HG03460 (cell line): ENCODE results near the gene GTF3C6.
"Not testable (repeated sequence)": the region's sequence is repeated elsewhere in the genome, so short reads cannot be mapped to it uniquely, and the experiment has no call there.

ENCODE experiments used
- ATAC-seq: cut with Tn5 transposase; IDR thresholded peaks from one replicate; pipeline ENCODE4 v1.9.1; 2021; ENCODE audit not compliant: unreplicated experiment

The GTF3C6 gene

GRCh38 chr6:110979565-110980101, 21.1 kb downstream of the GTF3C6 start:
- ATAC-seq: no peak

DNA sequence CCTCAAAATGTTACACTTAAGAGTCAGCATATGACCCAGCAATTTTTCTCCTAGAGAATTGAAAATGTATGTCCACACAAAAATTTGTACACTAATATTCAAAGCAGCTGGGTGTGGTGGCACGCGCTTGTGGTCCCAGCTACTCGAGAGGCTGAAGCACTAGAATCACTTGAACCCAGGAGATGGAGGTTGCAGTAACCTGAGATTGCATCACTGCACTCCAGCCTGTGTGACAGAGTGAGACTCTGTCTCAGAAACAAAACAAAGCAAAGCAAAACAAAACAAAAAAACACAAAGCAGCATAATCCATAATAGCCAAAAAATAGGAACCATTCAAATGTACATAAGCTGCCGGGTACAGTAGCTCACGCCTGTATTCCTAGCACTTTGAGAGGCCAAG, 21.7 kb downstream of the GTF3C6 start:
- ATAC-seq: no peak

GRCh38 chr6:110980648-110981047, 22.1 kb downstream of the GTF3C6 start:
- no peak for ATAC-seq

DNA sequence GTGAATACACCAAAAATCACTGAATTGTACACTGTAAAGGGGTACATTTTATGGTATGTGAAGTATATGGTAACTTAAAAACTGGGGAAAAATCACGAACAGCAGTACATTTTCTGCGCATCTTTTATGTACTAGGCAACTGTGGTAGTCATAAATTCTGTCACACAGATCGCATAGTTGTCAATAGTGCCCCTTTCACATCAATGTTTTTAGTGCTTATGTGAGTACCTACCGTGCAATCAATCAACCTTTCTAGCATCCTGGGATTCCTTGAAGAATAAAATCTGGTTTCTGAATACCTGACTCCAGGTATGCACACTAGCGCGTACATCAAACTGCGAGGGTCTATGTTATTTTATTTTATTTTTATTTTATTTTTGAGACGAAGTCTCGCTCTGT, 22.7 kb downstream of the GTF3C6 start:
- no peak for ATAC-seq

DNA sequence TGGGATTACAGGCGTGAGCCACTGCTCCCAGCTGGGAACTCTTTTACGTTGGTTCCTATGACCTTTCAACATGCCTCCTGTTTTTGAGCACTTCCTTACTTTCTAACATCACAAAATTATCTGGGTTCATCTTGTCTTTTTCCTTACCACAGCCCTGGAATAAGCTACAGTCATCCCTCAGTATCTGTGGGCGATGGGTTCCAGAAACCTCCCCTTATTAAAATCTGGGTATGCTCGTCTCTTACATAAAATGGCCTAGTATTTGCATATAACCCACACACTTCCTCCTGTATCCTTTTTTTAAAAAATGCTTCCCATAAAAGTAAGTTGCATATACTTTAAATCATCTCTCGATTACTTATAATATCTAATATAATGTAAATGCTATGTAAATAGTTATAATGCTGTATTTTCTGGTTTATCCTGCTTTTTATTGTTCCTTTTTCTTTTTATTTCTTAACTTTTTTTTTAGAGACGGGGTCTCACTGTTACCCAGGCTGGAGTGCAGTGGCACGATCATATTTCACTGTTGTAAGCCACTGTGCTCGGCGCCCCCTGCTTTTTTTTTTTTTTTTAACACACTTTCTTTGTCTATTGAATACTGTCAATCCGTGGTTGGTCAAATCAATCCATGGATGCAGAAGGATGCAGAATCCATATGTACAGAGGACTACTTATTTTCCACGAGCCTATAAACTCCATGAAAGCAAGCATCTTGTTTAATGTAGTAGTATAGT, 32.5 kb downstream of the GTF3C6 start:
- no peak for ATAC-seq

- no peak for ATAC-seq
Measured at GRCh38 chr6:110996691-110997090, 38.2 kb downstream of the GTF3C6 start.

GRCh38 chr6:110999634-111000270, 41.2 kb downstream of the GTF3C6 start:
- no peak for ATAC-seq

DNA sequence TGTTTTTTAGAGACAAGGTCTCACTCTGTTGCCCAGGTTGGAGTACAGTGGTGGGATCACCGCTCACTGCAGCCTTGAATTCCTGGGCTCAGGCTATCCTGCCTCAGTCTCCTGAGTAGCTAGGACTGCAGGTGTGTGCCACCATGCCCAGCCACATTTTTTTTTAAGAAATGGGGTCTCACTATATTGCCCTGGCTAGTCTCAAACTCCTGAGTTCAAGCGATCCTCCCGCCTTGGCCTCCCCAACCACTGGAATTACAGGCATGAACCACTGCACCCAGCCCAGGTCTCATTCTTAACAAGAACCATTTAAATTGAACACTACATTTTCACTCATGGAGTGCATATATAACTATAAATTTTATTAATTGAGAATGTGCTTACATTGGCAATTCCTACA, 43.8 kb downstream of the GTF3C6 start:
- ATAC-seq: no peak

DNA sequence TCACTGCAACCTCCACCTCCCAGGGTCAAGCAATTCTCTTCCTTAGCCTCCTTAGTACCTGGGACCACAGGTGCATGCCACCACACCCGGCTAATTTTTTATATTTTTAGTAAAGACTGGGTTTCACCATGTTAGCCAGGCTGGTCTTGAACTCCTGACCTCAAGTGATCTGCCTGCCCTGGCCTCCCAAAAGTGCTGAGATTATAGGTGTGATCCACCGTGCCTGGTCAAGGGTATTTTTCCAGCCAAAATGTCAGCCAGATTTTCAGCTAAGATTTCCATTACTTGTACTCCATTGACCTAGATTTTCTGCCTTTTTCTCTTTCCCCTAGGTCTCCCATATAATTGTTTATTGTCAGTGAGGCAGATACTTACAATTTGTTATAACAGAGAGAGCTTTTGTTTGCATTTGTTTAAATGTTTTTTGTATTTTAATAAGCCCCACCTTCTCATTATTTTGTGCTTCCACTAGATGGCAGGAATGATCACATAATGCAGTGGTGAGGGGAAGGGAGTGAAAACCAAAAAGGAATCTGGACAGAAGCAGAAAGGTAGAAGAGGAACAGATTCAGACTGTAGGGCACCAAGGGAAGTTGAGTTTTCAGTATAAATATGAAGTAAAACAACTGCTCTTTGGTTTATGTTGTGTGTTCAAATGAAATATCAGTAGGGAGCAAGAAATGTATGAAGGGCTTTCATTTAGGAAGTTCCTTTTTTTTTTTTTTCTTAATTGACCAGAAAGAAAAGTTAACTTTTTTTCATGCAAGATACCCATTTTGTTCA, 53.0 kb downstream of the GTF3C6 start:
- no peak for ATAC-seq

- ATAC-seq: no peak
Measured at GRCh38 chr6:111012143-111012452, 53.6 kb downstream of the GTF3C6 start.

DNA sequence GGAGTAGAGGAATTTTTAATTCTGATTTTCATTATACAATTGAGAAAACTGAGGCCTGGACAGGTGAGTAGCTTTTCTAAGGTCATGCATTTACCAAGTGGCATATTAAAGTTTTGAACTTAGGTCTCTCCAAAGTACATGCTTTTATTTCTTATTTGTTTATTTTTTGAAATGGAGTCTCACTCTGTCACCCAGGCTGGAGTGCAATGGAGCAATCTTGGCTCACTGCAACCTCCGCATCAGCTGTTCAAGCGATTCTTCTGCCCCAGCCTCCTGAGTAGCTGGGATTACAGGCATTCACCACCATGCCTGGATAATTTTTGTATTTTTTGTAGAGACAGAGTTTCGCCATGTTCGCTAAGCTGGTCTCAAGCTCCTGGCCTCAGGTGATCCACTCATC, 54.0 kb downstream of the GTF3C6 start:
- ATAC-seq: not testable (repeated sequence)

DNA sequence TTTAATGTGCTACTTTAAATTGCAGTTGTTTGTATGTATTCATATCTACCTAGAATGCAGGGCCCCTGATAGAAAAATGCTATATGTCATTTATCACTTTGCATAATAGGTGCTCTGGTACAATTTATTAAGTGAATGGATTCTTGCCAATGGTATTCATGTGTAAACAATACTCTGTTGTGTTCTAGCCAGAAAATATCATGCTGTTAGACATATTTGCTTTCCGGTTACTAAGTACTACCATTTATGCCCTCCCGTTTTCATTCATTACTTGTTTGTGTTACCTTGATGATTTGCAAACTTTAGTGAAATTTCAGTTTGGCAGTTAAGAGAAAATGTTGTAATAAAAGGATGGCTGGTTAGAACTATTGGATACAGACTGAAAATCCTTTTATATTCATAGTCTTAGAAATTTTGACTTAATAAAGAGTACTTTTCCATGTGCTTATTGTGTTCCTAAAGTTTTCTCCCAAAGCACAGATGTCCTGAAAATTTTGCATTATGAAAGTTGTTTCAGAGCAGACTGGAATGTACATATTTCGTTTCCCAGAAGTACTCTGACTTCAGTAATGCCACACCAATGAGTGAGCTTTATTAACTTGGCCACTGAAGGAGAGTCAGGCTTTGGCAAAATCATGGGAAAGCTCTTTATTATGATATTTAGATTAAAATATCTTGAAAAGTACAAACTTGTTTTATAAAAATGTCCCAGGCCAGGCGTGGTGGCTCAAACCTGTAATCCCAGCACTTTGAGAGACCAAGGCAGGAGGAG, 54.8 kb downstream of the GTF3C6 start:
- no peak for ATAC-seq

DNA sequence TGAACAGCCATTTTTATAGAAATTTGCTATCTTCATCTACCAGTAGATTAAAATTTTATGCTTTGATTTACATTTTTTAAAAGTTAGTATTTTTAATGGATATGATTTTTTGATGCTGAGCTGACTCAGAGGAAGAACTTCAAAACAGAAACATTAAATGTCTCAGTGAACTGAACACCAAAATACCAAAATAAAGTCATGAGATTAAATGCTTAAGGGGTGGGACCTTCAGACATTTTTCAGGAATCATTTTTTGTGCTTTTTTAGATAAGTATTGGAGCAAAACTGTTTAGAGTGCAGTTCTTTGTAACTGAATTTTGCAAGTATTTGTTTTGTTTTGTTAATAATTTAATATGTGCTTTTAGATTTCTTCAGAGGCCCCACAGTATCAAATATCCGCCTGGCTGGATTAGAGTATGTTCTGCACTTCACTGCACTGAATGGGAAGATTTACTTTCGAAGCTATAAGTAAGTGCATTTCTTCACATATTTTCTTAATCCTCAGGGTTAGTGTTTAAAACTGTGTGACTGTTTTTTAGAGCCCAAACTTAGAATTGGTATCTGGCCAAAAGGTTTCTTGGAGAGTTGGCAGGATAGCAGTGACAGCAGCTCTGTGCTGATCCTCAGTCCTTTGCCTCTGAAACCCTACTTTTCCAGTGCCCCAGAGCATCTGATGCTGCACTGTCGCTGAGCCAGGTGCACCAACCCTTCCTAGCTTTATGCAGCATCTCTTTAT, 57.1 kb downstream of the GTF3C6 start:
- ATAC-seq: no peak

- ATAC-seq: not testable (repeated sequence)
Measured at GRCh38 chr6:111017241-111017640, 58.7 kb downstream of the GTF3C6 start.
